Sigmoid colon (tissue), 7 donors: ENCODE results near the gene HMCN2. TPM values are rescaled to one million over a fixed set of nuclear protein-coding genes. Genes with fewer than 3 reads are reported as not detected.

Source experiments
- DNase-seq: peaks from one replicate; pipeline ENCODE4 v3.0.0-alpha.2; 2019
- H3K27ac ChIP-seq, 4 donors: fragments of 200-600 bp; sonication (generic); one replicate each; pipeline ENCODE4 v1.5.1; 2016 to 2019; ENCODE audit warnings: mild to moderate bottlenecking in 1 of 4
- H3K27me3 ChIP-seq, 3 donors: fragments of 200-600 bp; sonication (generic); one replicate each; pipeline ENCODE4 v1.5.1; 2019; ENCODE audit warnings: mild to moderate bottlenecking in 1 of 3
- H3K36me3 ChIP-seq, 4 donors: fragments of 200-600 bp; sonication (generic); one replicate each; pipeline ENCODE4 v1.5.1; 2016 to 2019
- H3K4me1 ChIP-seq, 4 donors: fragments of 200-600 bp; sonication (generic); one replicate each; pipeline ENCODE4 v1.5.1; 2017 to 2019
- H3K4me3 ChIP-seq, 4 donors: fragments of 200-600 bp; sonication (generic); one replicate each; pipeline ENCODE4 v1.5.1; 2017 to 2019; ENCODE audit warnings: mild to moderate bottlenecking in 2 of 4, moderate library complexity in 1 of 4
- H3K9me3 ChIP-seq, 4 donors: fragments of 200-600 bp in 3 of 4; sonication (generic) in 3 of 4; one replicate each; pipeline versions ENCODE4 v1.5.1 to v1.6.1; 2013 to 2019
- EP300 ChIP-seq, 4 donors: sonication (generic); formaldehyde crosslinking; IDR thresholded peaks; one replicate each; pipeline ENCODE4 v1.6.1; 2017; ENCODE audit warnings: antibody characterized with exemption in 4 of 4
- POLR2A ChIP-seq, 2 donors: fragments of 450-650 bp; IDR thresholded peaks; one replicate each; pipeline ENCODE4 v1.6.1; 2016; ENCODE audit warnings: antibody characterized with exemption in 2 of 2, mild to moderate bottlenecking in 2 of 2, moderate library complexity in 2 of 2
- POLR2AphosphoS5 ChIP-seq, 4 donors: sonication (generic); formaldehyde crosslinking; IDR thresholded peaks; one replicate each; pipeline ENCODE4 v1.6.1; 2017; ENCODE audit warnings: antibody characterized with exemption in 4 of 4
- WGBS, 2 donors: extraction: QIAGEN DNeasy Blood & Tissue Kit; methylation state at CpG; one replicate each; pipeline ENCODE4 v1.1.7; 2013; 5-methylcytosine and 5-hydroxymethylcytosine counted together
- intact Hi-C: fragments of 100-400 bp; cut with DNase I; formaldehyde crosslinking; loops from one replicate; pipeline ENCODE4 v1.15.1; 2023
- polyA plus RNA-seq, 3 donors: library from polyadenylated mRNA; stranded (reverse); fragments of 200-250 nt; gene quantifications; one replicate each; pipeline ENCODE4 v1.2.3, GENCODE V29; 2013
- total RNA-seq, 4 donors: library from RNA; depleted of rRNA; stranded (reverse); fragments of >200 nt; gene quantifications; one replicate each; pipeline ENCODE4 v1.1.0, GENCODE V29; 2016
- TF ChIP-seq, protein P1 (sequence below), 4 experiments: fragments of 450-650 bp in 3 of 4; fragments of 200-600 bp in 1 of 4; IDR thresholded peaks; one replicate each; pipeline ENCODE4 v1.5.1; 2016 to 2019; ENCODE audit warnings: antibody characterized with exemption in 4 of 4, mild to moderate bottlenecking in 3 of 4, moderate library complexity in 2 of 4
- donor health status: healthy with polysubstance abuse.
- donor health status: Bipolar disorder and iron deficiency.
- donor health status: healthy.

HMCN2 gene
- total and polyA plus RNA-seq, 7 donors: 3.6 to 106 (median 13.2) TPM

DNA sequence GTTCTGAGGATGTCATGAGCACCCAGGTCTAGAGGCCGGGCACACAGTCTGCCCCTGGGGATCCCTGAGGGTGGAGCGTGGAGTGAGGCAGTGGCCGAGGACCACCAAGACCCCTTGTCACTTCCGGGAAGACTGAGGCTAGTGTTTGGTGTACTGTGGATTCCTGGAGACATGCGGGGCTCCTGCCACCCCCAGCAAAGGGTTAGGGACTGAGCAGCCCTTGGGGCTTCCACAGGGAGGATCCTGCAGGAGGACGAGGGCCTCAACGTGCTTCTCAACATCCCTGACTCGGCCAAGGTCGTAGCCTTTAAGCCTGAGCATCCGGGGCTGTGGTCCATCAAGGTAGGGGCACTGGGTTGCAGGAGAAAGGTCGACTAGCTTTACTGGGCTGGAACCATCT, 29.9 kb downstream of the HMCN2 start:
- Histone ChIP-seq H3K36me3 (peaks cover 0 to 32% (median 6%) of the 10 kb centered on the region in 4 donors), H3K27me3 (no peaks in the 10 kb centered on the region), H3K4me3 (no peak overlapping the region), H3K4me1 (peaks cover 0 to 37% (median 12%) of the 10 kb centered on the region in 4 donors), H3K9me3 (no peaks in the 10 kb centered on the region), H3K27ac (peak overlapping the region in 2 of 4 donors; percentile 13 to 95)
- TF ChIP-seq, protein P1, sequence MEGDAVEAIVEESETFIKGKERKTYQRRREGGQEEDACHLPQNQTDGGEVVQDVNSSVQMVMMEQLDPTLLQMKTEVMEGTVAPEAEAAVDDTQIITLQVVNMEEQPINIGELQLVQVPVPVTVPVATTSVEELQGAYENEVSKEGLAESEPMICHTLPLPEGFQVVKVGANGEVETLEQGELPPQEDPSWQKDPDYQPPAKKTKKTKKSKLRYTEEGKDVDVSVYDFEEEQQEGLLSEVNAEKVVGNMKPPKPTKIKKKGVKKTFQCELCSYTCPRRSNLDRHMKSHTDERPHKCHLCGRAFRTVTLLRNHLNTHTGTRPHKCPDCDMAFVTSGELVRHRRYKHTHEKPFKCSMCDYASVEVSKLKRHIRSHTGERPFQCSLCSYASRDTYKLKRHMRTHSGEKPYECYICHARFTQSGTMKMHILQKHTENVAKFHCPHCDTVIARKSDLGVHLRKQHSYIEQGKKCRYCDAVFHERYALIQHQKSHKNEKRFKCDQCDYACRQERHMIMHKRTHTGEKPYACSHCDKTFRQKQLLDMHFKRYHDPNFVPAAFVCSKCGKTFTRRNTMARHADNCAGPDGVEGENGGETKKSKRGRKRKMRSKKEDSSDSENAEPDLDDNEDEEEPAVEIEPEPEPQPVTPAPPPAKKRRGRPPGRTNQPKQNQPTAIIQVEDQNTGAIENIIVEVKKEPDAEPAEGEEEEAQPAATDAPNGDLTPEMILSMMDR (IDR thresholded peaks at IDR 0.05): no peak
- TF ChIP-seq POLR2A (IDR thresholded peaks at IDR 0.05) (no peak), POLR2AphosphoS5 (IDR thresholded peaks at IDR 0.05) (no peak), EP300 (IDR thresholded peaks at IDR 0.05) (no peak)
- WGBS, 2 donors: 75 to 78% methylated on average over 11 of the region's 11 CpGs
- intact Hi-C loops: no loop called here
- DNase-seq: no peak

DNA sequence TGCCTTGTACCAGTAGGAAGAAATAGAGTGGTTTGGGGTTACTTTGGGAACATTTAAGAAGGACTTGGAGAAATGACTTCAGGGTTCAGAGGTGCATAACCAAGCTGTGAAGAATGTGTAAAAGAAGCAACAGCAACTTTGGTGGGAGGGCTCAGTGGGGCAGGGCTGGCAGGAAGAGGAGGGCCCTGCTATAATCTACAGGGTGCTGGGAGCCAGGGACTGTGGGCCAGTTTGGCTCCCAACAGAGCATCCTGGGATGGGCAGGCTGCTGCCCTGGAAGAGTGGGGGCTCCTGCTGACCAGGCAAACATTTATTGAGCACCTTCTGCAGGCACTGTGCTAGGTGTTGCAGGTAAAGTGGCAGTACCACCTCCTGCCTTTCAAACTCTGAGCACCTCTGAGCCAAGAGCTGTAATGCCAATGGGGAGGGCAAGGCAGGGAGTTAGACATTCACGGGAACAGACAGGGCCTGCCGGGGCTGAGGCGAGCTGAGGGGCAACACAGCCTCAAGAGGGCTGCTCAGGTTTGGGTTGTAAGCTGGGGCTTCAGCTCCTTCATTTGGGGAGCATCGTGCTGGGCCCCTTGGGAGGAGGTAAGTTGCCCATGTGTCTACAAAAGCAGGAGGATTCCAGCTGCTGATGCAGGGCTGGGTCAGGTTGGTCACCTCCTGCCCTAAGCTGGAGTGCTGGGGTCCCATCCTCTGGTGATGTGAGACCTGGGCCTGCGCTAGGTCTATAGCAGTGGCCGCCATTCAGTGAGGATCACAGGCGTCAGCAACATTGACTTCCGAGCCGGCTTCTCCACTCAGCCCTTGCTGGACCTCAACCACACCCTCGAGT, 30.6 kb downstream of the HMCN2 start:
- no peak for DNase-seq
- Histone ChIP-seq H3K27ac (peak overlapping the region in 2 of 4 donors; percentile 17 to 95), H3K36me3 (peaks cover 0 to 37% (median 7%) of the 10 kb centered on the region in 4 donors), H3K27me3 (no peaks in the 10 kb centered on the region), H3K4me3 (no peak overlapping the region), H3K4me1 (peaks cover 0 to 37% (median 15%) of the 10 kb centered on the region in 4 donors), H3K9me3 (no peaks in the 10 kb centered on the region)
- WGBS, 2 donors: 82 to 87% methylated on average over 10 of the region's 10 CpGs
- intact Hi-C loops: no loop called here
- TF ChIP-seq EP300 (IDR thresholded peaks at IDR 0.05) (no peak), POLR2A (IDR thresholded peaks at IDR 0.05) (no peak), POLR2AphosphoS5 (IDR thresholded peaks at IDR 0.05) (no peak)
- TF ChIP-seq, protein P1 (IDR thresholded peaks at IDR 0.05): no peak

DNA sequence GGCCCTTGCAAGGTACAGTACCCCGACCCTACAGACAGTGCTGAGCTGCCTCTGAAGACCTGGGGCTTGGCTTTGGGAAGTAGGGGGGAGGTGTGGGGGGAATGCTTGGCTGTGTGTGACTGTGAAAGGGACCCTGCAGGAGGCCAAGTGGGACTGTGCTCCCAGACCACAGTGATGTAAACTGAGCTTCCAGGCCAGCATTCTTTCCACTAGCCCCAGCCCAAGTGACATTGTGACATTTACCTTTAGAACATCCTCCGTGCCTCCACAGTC, 31.2 kb downstream of the HMCN2 start:
- H3K27me3 ChIP-seq: no peaks in the 10 kb centered on the region
- DNase-seq: no peak
- intact Hi-C loops: no loop called here
- no peak for TF ChIP-seq POLR2AphosphoS5 (IDR thresholded peaks at IDR 0.05)
- TF ChIP-seq, protein P1 (IDR thresholded peaks at IDR 0.05): no peak
- no peak for TF ChIP-seq POLR2A (IDR thresholded peaks at IDR 0.05)
- TF ChIP-seq EP300 (IDR thresholded peaks at IDR 0.05): no peak
- H3K9me3 ChIP-seq: no peaks in the 10 kb centered on the region
- peaks cover 0 to 37% (median 18%) of the 10 kb centered on the region in 4 donors for H3K4me1 ChIP-seq
- WGBS, 2 donors: 57 to 74% methylated on average over 2 of the region's 2 CpGs
- peak overlapping the region in 2 of 4 donors; percentile 17 to 95 for H3K27ac ChIP-seq
- H3K4me3 ChIP-seq: no peak overlapping the region
- H3K36me3 ChIP-seq: peaks cover 0 to 37% (median 7%) of the 10 kb centered on the region in 4 donors

DNA sequence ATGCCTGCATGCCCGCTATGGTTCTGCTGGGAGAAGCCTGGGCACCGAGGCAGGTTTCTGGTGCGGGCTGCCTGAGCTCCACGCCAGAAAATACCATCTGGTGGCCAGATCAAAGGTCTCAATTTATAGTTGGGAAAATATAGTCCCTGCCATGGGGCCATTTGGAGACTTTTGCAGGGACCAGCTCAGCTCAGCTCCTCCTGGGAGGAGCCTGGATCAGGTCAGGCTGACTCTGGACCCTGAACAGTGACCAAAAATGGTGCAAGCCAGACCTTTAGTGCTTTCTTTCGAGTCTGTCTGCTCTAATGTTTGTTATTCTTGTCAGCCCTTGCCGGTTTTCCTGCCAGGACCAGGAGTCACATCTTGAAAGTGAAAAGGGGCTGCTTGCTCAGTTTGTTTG, 31.8 kb downstream of the HMCN2 start:
- Histone ChIP-seq H3K4me3 (no peak overlapping the region), H3K27ac (peak overlapping the region; percentile 12 to 95 (median 32)), H3K9me3 (no peaks in the 10 kb centered on the region), H3K4me1 (peaks cover 0 to 42% (median 23%) of the 10 kb centered on the region in 4 donors), H3K36me3 (peaks cover 0 to 37% (median 7%) of the 10 kb centered on the region in 4 donors), H3K27me3 (no peaks in the 10 kb centered on the region)
- no peak for DNase-seq
- intact Hi-C loops: no loop called here
- TF ChIP-seq POLR2AphosphoS5 (IDR thresholded peaks at IDR 0.05) (no peak), POLR2A (IDR thresholded peaks at IDR 0.05) (no peak), EP300 (IDR thresholded peaks at IDR 0.05) (no peak)
- TF ChIP-seq, protein P1 (IDR thresholded peaks at IDR 0.05): no peak
- WGBS, 2 donors: 45 to 55% methylated on average over 6 of the region's 6 CpGs
